M059J (cell line): Measurements from ENCODE around the gene SH3RF3. TPM values are rescaled to one million over a fixed set of nuclear protein-coding genes. Genes with fewer than 3 reads are reported as not detected.
"Not testable (repeated sequence)": the region's sequence is repeated elsewhere in the genome, so short reads cannot be mapped to it uniquely, and the experiment has no call there.

Source experiments
- DNase-seq: peaks from one replicate; pipeline ENCODE4 v3.0.0-alpha.2; 2012; ENCODE audit warnings: low read depth
- total RNA-seq: library from RNA; depleted of rRNA; stranded (reverse); fragments of >200 nt; shearing (Covaris generic); gene quantifications from 2 replicates; pipeline ENCODE4 v1.2.3, GENCODE V29; 2014

SH3RF3 gene
- total RNA-seq, 1 experiment from 2014 or later: 2.5 TPM

- DNase-seq: no peak
Measured at GRCh38 chr2:109523121-109523520, 394.1 kb downstream of the SH3RF3 start.

GRCh38 chr2:109523536-109524361 lies 394.7 kb downstream of the SH3RF3 start:
- DNase-seq: no peak

GRCh38 chr2:109525836-109526235 lies 396.8 kb downstream of the SH3RF3 start:
- DNase-seq: no peak

GRCh38 chr2:109526442-109526970 lies 397.5 kb downstream of the SH3RF3 start:
- no peak for DNase-seq

- DNase-seq: no peak
Measured at GRCh38 chr2:109527079-109527478, 398.1 kb downstream of the SH3RF3 start.

GRCh38 chr2:109527846-109528705 lies 399.1 kb downstream of the SH3RF3 start:
- peak; percentile 44 for DNase-seq

GRCh38 chr2:109528811-109529501 lies 400.0 kb downstream of the SH3RF3 start:
- no peak for DNase-seq

GRCh38 chr2:109529532-109530449 lies 400.8 kb downstream of the SH3RF3 start:
- no peak for DNase-seq

- no peak for DNase-seq
Measured at GRCh38 chr2:109530712-109531111, 401.7 kb downstream of the SH3RF3 start.

GRCh38 chr2:109531221-109531620 lies 402.2 kb downstream of the SH3RF3 start:
- no peak for DNase-seq

- no peak for DNase-seq
Measured at GRCh38 chr2:109531896-109532727, 403.1 kb downstream of the SH3RF3 start.

GRCh38 chr2:109532728-109533076 lies 403.7 kb downstream of the SH3RF3 start:
- no peak for DNase-seq

GRCh38 chr2:109533823-109534222 lies 404.8 kb downstream of the SH3RF3 start:
- DNase-seq: no peak

- no peak for DNase-seq
Measured at GRCh38 chr2:109535217-109535946, 406.4 kb downstream of the SH3RF3 start.

- not testable (repeated sequence) for DNase-seq
Measured at GRCh38 chr2:109536556-109536955, 407.6 kb downstream of the SH3RF3 start.

GRCh38 chr2:109537565-109538222 lies 408.7 kb downstream of the SH3RF3 start:
- DNase-seq: peak; percentile 16

- no peak for DNase-seq
Measured at GRCh38 chr2:109538546-109538945, 409.5 kb downstream of the SH3RF3 start.

- no peak for DNase-seq
Measured at GRCh38 chr2:109542384-109542783, 413.4 kb downstream of the SH3RF3 start.
